HG03571 (cell line): ENCODE measurements around the gene LGALS8.
"Not testable (repeated sequence)": the region's sequence is repeated elsewhere in the genome, so short reads cannot be mapped to it uniquely, and the experiment has no call there.

Source experiments
- ATAC-seq: cut with Tn5 transposase; IDR thresholded peaks from one replicate; pipeline ENCODE4 v1.9.1; 2021; ENCODE audit not compliant: unreplicated experiment

Gene LGALS8

DNA sequence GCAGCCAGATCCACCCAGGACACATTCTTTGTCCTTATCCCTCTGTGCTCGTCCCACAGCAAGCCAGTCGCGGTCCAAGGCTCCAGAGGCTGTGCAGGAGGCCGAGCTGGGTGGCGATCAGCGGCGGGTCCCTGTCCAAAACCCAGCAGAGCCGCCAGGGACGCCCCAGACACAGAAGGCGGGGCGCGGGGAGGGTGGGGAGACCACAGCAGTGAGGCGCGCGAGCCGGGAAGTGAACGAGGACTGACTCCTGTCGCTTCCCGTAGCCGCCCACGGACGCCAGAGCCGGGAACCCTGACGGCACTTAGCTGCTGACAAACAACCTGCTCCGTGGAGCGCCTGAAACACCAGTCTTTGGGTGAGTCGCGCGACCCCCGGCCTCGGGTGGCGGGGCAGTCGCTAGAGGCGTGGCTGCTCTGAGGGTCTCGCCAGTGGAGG, at the start of gene LGALS8:
TSS of gene LGALS8 (plus strand) at position 279 of the 438 bp plus-strand sequence. CDS start 2,089 bp downstream, outside the sequence.
- ATAC-seq: peak; percentile 50

DNA sequence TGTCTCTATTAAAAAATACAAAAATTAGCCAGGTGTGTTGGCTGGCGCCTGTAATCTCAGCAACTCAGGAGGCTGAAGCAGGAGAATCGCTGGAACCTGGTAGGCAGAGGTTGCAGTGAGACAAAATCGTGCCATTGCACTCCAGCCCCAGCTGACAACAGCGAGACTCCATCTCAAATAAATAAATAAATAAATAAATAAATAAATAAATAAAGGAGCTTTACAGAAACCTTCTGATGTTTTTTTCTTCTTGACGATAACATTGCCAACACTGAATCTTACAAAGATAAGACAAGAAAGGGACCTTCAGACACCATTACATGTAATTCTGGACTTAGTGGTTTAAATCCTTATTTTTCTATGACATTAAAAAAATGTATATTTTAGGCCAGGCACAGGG, 47.8 kb upstream of the LGALS8 start:
- no peak for ATAC-seq

DNA sequence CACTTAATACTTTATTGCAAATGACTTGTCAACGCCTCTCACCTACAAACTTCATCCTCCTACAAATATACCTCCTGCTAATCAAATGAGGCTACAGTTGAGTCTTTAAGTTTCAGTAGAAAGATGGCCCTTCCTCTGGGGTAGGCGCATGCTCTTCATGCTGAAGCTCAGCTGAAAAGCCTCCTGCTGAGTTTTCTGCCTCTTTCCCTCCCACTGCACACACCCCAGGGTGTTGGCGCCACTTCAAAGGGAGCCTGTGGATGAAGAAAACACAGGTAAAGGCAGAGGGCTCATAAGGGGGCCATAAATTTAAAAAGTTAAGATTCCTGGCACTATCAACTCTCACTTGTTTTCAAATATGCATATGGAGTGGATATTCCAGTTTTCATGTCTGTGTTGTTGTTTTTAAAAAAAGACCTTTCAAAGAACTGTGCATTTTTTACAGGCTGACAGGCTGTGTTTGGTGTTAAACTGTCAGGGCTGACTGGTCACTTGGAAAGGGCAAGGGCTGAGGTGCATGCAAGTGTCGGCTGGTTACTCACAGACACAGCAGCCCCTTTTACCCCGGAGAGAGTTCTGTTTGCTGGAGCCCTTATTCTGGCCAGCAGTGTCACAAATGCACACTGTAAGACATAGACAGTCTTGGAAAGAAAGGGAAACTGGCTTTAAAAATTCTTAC, 42.9 kb upstream of the LGALS8 start:
- ATAC-seq: no peak

DNA sequence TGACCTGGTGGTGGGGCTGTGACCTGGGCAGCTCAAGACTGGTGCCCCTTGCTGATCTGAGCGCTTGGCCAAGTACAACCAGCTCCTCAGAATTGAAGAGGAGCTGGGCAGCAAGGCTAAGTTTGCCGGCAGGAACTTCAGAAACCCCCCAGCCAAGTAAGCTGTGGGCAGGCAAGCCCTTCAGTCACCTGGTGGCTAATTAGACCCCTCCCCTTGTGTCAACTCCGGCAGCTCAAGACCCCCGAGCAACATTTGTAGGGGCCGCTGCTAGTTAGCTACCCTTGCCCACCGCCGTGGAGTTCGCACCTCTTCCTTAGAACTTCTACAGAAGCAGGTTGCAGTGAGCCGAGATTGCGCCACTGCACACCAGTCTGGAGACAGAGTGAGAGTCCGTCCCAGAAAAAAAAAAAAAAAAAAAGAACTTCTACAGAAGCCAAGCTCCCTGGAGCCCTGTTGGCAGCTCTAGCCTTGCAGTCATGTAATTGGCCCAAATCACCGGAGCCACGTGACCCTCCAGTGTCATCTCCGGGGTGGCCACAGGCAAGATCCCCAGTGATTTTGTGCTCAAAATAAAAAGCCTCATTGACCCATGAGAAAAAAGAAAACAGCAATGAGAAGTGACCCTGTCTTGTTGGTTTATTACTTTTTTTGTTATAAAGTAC, 39.3 kb upstream of the LGALS8 start:
- ATAC-seq: no peak

GRCh38 chr1:236486356-236487002, 37.3 kb upstream of the LGALS8 start:
- ATAC-seq: no peak

DNA sequence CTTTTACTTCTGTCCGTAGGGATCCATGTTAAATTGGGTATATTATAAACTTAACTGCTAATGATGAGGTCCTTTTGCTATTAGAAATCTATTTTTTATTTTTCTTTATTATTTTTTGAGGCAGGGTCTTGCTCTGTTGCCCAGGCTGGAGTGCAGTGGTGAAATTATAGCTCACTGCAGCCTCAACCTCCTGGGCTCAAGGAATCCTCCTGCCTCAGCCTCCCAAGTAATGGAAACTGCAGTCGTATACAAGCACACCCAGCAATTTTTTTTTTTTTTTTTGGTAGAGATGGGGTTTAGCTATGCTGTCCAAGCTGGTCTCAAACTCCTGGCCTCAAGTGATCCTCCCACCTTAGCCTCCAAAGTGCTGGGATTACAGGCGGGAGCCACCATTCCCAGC, 34.6 kb upstream of the LGALS8 start:
- not testable (repeated sequence) for ATAC-seq

DNA sequence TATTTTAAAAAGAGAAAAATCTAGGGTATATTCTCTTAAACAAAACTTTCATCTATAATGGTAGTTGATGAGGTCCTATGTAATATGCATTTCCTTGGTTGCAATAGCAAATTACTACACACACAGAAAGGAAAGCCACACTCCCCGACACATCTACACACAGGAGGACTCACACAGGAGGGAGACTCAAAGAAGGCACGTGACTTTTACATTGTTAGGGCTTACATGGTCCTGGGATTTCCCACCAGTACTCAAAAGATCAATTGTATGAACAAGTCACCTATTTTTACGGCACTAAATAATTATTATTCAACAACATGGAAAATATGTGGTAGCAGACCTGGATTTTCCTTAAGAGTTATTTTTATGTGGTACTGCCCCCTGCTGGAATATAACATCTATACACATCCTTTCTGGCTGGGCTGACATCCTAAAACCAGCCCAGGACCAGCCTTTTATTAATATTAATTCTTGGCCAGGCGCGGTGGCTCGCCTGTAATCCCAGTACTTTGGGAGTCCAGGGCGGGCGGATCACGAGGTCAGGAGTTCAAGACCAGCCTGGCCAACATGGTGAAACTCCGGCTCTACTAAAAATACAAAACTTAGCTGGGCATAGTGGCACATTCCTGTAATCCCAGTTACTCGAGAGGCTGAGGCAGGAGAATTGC, 33.9 kb upstream of the LGALS8 start:
- no peak for ATAC-seq

DNA sequence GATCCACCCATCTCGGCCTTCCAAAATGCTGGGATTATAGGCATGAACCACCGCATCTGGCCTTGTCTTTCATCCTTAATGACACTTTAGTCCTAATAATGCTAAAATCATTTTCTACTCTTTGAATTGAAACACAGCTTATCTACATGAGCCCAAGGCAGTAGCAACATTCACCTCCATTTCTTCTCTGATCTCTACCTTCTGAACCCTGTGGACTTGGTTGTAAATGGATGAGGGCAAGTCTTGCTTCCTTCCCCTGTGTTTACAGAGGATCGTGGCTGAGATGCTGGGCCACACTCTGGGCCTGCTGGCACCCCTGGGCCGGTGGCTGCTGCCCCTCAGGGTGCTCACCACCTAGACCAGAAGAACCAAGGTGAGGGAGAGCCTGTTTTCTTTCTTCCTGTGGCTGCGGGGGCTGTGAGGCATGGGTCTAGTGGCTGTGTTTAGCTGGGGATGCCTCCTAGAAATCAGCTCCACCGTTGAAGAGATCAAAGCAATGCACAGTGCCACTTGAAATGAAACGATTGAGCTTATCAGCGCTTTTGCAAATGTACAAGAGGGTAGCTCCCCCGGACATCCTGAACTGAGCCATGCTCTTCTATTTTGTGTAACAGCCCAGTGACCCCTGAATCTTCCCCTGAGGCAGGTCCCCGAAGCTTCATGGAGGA, 32.2 kb upstream of the LGALS8 start:
- no peak for ATAC-seq

- ATAC-seq: no peak
These were observed 31.4 kb upstream of the LGALS8 start for GRCh38 chr1:236492378-236492777.

- no peak for ATAC-seq
These were observed 29.7 kb upstream of the LGALS8 start for GRCh38 chr1:236494082-236494481.

DNA sequence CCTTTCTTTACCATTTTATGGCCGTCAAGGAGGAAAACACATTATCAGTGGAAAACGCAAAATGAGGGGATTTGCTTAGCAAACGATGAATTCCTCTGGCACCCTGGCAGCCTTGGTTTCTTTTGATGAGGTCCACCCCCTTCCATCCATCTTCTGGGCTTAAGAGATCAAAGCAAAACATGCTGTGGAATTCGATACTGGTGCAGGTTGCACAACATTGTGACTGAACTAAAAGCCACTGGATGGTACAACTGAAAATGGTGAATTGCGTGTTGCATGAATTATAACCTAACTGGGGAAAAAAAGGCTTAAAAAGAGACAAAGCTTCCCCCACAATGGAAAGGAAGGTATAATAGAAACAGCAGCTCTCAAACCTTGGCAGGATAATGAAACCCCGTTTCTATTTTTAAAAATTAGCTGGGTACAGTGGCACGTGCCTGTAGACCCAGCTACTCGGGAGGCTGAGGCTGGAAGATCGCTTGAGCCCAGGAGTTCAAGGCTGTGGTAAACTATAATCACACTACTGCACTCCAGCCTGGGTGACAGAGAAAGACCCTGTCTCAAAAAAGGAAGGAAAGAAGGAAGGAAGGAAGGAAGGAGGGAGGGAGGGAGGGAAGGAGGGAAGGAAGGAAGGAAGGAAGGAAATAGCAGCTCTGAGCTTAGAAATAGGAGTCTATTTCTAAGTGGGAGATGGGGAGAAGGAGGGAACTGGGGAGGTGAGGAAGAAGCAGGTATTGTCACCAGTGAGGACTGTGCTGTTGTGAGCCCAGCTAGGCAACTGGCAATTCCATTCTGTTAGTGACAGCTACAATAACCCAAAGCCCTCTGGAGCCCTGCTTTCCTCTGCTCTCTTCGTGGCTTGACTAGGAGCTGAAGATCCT, 29.0 kb upstream of the LGALS8 start:
- no peak for ATAC-seq

- no peak for ATAC-seq
These were observed 28.2 kb upstream of the LGALS8 start for GRCh38 chr1:236495467-236496112.

- ATAC-seq: no peak
These were observed 25.9 kb upstream of the LGALS8 start for GRCh38 chr1:236497908-236498307.

DNA sequence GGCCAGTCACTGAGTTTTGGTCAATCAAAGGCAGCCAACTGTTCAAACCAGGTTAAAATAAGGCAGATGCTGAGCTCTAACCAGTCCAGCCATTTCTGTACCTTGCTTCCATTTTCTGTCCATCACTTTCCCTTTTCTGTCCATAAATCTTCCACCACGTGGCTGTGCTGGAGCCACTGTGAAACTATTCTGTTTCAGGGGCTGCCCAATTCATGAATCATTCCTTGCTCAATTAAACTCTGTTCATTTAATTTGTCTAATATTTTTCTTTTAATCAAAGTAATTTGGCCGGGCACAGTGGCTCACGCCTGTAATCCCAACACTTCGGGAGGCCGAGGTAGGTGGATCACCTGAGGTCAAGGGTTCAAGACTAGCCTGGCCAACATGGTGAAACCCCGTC, 22.7 kb upstream of the LGALS8 start:
- ATAC-seq: no peak

GRCh38 chr1:236502579-236502971, 21.2 kb upstream of the LGALS8 start:
- no peak for ATAC-seq

- ATAC-seq: no peak
These were observed 20.7 kb upstream of the LGALS8 start for GRCh38 chr1:236502972-236503639.

DNA sequence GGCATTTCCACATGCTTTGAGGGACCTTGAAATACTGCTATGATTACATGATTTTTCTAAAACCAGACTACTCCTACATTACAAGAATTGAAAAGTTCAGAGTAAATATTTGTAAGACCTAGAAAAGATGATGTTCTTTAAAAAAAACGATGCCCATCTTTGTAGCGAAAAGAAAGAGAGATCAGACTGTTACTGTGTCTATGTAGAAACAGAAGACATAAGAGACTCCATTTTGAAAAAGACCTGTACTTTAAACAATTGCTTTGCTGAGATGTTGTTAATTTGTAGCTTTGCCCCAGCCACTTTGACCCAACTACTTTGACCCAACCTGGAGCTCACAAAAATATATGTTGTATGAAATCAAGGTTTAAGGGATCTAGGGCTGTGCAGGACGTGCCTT, 19.4 kb upstream of the LGALS8 start:
- ATAC-seq: not testable (repeated sequence)

DNA sequence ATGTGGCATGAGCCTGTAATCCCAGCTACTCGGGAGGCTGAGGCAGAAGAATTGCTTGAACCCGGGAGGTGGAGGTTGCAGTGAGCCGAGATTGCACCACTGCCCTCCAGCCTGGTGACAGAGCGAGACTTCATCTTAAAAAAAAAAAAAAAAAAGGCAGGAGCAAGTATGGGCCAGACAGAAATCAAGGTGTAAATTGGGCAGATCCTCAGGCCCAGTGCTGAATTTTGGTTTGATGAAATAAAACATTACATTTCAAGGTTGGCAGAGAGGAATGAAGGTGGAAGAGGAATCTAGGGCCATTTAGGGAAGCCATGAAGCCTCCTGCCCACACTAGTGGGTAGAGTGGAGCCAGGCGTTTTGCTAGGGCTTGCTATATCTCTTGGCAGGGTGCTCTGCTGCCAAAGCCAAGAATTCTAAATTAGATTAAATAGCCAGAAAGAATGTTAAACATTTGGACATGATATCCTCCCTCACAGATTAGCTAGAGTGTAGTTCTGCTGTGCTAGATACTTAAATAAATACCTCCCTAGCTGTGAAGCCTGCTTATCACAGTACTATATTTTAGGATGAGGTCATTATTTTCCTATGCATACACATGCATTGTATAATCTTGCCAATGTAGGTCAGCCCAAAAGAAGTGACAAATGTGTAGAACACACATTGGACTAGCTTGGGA, 16.6 kb upstream of the LGALS8 start:
- no peak for ATAC-seq
